AG04450 (cell line): Measurements from ENCODE around the gene FANK1. TPM values are rescaled to one million over a fixed set of nuclear protein-coding genes. Genes with fewer than 3 reads are reported as not detected.
"Not testable (repeated sequence)": the region's sequence is repeated elsewhere in the genome, so short reads cannot be mapped to it uniquely, and the experiment has no call there.

Experiments used
- CTCF ChIA-PET: fragments of 300-600, 350-600 bp; formaldehyde crosslinking; extraction: SDS; loops from one replicate; lab custom pipeline; 2022; ENCODE audit warnings: antibody characterized with exemption, inconsistent platforms; lab: Charles Lee
- POLR2A ChIA-PET: fragments of 350-600 bp; formaldehyde crosslinking; extraction: SDS; loops from one replicate; lab custom pipeline; 2021; ENCODE audit warnings: antibody characterized with exemption, inconsistent platforms; lab: Yijun Ruan, JAX
- DNase-seq: peaks from one replicate; pipeline ENCODE4 v3.0.0-alpha.2; 2011; ENCODE audit warnings: low read depth, low spot score
- H3K27ac ChIP-seq: one replicate; pipeline ENCODE4 v1.5.1; 2012; ENCODE audit warnings: low read depth, low read length, control low read depth
- H3K27me3 ChIP-seq: one replicate; pipeline ENCODE4 v1.6.0; 2012; ENCODE audit warnings: low read length; ENCODE audit not compliant: control insufficient read depth, insufficient read depth
- H3K4me3 ChIP-seq: 2 replicates; pipeline ENCODE4 v1.5.1; 2011; ENCODE audit warnings: mild to moderate bottlenecking, low read depth, low read length, control low read depth
- H3K9me3 ChIP-seq: 2 replicates; pipeline ENCODE4 v1.5.1; 2012; ENCODE audit warnings: low read length; ENCODE audit not compliant: control insufficient read depth, insufficient read depth
- polyA plus RNA-seq: library from polyadenylated mRNA; depleted of rRNA; stranded (reverse); fragments of >200 nt; gene quantifications from 2 replicates; pipeline ENCODE4 v1.2.3, GENCODE V29; 2011
- TF ChIP-seq, protein P1 (sequence below): IDR thresholded peaks from 2 replicates; pipeline ENCODE4 v1.5.1; 2011; ENCODE audit warnings: low read depth, low read length, control low read depth, inconsistent platforms

The FANK1 gene
- polyA plus RNA-seq, 1 experiment, result 4.0 TPM

DNA sequence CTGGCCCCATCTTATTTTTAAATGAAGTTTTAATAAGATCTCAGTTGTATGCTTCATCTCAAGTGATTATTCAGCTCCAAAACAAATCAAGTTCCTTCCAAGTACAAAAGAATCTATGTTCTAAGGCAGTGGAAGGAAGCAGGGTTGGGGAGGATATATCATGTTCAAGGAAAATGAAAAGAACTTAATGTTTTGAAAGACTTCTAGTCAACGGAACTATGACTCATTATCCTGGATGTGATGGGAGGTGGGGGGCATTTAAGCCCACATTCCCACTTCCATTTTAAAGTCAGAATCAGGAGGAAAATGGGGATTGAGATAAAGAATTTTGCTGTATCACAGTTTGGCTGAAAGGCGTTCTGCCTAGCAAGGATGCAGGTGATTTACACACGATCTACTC is 59.4 kb downstream of the FANK1 start:
- peaks cover 2% of the 10 kb centered on the region for H3K27me3 ChIP-seq
- ChIA-PET CTCF (interaction anchor here (0.6 kb wide), 1 partner anchor 308 kb away, joined by 3 read pairs; no protein-coding TSS in a partner anchor), POLR2A (no interaction called here)
- H3K4me3 ChIP-seq, result no peak overlapping the region
- DNase-seq, result no peak
- H3K9me3 ChIP-seq, result peaks cover 22% of the 10 kb centered on the region
- TF ChIP-seq, protein P1, sequence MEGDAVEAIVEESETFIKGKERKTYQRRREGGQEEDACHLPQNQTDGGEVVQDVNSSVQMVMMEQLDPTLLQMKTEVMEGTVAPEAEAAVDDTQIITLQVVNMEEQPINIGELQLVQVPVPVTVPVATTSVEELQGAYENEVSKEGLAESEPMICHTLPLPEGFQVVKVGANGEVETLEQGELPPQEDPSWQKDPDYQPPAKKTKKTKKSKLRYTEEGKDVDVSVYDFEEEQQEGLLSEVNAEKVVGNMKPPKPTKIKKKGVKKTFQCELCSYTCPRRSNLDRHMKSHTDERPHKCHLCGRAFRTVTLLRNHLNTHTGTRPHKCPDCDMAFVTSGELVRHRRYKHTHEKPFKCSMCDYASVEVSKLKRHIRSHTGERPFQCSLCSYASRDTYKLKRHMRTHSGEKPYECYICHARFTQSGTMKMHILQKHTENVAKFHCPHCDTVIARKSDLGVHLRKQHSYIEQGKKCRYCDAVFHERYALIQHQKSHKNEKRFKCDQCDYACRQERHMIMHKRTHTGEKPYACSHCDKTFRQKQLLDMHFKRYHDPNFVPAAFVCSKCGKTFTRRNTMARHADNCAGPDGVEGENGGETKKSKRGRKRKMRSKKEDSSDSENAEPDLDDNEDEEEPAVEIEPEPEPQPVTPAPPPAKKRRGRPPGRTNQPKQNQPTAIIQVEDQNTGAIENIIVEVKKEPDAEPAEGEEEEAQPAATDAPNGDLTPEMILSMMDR, result no peak
- no peak overlapping the region for H3K27ac ChIP-seq

DNA sequence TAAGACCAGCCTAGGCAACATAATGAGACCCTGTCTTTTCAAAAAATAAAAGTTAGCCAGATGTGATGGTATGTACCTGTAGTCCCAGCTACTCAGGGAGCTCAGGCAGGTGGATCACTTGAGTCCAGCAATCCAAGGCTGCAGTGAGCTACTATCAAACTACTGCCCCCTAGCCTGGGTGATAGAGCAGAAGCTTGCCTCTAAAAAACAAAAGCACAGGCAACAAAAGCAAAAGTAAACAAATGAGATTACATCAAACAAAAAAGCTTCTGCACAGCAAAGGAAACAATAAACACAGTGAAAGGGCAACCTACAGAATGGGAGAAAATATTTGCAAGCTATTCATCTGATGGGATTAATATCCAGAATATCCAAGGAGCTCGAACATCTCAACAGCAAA is 65.4 kb downstream of the FANK1 start:
- Histone ChIP-seq H3K27me3 (peaks cover 4% of the 10 kb centered on the region), H3K27ac (no peak overlapping the region), H3K9me3 (no peaks in the 10 kb centered on the region), H3K4me3 (no peak overlapping the region)
- TF ChIP-seq, protein P1, result no peak
- POLR2A ChIA-PET, result no interaction called here
- no peak for DNase-seq
- CTCF ChIA-PET, result interaction anchor here (1.8 kb wide), 1 partner anchor 27 kb away, joined by 12 read pairs; no protein-coding TSS in a partner anchor

DNA sequence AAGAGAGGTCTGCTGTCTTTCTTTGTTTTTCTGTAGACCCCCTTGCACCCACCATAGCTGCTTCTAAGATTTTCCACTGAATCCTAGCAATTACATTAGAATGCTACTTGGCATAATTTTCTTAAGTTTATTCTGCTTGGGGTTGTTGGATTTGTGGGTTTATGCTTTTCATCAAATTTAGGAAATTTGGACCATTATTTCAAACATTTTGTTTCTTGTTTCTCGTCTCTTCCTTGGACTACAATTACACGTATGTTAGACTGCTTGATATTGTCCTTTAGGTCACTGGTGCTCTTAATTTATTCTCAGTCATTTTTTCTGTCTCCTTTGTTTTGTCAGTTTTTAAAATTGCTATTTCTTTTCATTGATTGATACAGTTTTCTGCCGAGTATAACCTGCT is 65.8 kb downstream of the FANK1 start:
- POLR2A ChIA-PET, result no interaction called here

DNA sequence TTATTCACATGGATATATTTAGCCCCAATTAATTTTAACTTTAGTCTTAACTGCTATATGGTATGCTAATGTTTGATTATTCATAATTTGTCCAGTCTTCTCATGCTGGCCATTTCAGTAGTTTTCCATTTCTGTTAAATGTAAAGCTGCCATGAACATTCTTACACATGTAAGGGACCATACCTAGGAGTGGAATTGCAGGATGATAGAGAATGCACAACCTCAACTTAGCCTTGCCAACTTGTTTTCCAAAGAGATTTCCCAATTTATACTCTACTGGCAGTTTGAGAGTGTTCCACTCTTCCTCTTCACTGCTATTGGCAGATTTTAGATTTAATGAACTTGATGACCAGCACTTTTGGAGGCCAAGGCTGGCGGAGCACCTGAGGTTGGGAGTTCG is 68.2 kb downstream of the FANK1 start:
- Histone ChIP-seq H3K27me3 (peaks cover 12% of the 10 kb centered on the region), H3K27ac (no peak overlapping the region), H3K9me3 (no peaks in the 10 kb centered on the region), H3K4me3 (no peak overlapping the region)
- TF ChIP-seq, protein P1, result no peak
- no peak for DNase-seq
- POLR2A ChIA-PET, result no interaction called here
- CTCF ChIA-PET, result interaction anchor here (0.7 kb wide), 1 partner anchor 11 kb away, joined by 9 read pairs; no protein-coding TSS in a partner anchor

More for the DNA sequence above, 65.8 kb downstream of the FANK1 start:
- no peak for DNase-seq
- Histone ChIP-seq H3K9me3 (no peaks in the 10 kb centered on the region), H3K27me3 (peaks cover 4% of the 10 kb centered on the region), H3K4me3 (no peak overlapping the region), H3K27ac (no peak overlapping the region)
- TF ChIP-seq, protein P1, result no peak
- CTCF ChIA-PET, result interaction anchor here (1.8 kb wide), 1 partner anchor 28 kb away, joined by 12 read pairs; no protein-coding TSS in a partner anchor

DNA sequence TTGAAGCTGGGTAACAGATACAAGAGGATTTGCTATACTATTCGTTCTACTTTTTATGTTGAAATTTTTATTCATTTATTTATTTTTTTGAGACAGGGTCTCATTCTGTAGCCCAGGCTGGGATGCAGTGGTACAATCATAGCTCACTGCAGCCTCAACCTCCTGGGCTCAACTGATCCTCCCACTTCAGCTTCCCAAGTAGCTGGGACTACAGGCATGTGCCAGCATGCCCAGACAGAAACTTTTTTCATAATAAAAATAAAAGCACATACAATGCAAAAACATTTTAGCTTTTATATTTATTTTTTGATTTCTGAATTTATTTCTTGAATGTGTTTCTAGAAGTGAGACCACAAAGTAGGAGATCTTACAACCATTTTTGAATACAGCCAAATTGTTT is 71.2 kb downstream of the FANK1 start:
- Histone ChIP-seq H3K9me3 (peaks cover 5% of the 10 kb centered on the region; the same call in 1 of the 2 replicates), H3K27ac (no peak overlapping the region), H3K4me3 (no peak overlapping the region), H3K27me3 (peaks cover 12% of the 10 kb centered on the region)
- ChIA-PET POLR2A (no interaction called here), CTCF (interaction anchor here (0.7 to 1.1 kb wide), 2 partner anchors 33 to 99 kb away, joined by 3 to 4 read pairs; no protein-coding TSS in a partner anchor)
- no peak for DNase-seq
- TF ChIP-seq, protein P1, result no peak

DNA sequence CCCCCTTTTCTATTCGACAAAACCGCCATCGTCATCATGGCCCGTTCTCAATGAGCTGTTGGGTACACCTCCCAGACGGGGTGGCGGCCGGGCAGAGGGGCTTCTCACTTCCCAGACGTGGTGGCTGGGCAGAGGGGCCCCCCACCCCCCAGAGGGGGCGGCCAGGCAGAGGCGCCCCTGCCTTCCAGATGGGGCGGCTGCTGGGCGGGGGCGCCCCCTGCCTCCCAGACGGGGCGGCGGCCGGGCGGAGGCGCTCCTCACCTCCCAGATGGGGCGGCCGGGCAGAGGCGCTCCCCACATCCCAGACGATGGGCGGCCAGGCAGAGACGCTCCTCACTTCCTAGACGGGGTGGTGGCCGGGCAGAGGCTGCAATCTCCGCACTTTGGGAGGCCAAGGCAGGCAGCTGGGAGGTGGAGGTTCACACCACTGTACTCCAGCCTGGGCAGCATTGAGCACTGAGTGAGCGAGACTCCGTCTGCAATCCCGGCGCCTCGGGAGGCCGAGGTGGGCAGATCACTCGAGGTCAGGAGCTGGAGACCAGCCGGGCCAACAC is 73.8 kb downstream of the FANK1 start:
- H3K27ac ChIP-seq, DNase-seq, CTCF ChIA-PET, H3K9me3 ChIP-seq, H3K4me3 ChIP-seq, POLR2A ChIA-PET: not testable (repeated sequence)
- H3K27me3 ChIP-seq, result peaks cover 12% of the 10 kb centered on the region
